Transverse colon (tissue), 4 donors: ENCODE measurements around the gene NUDT11. TPM values are rescaled to one million over a fixed set of nuclear protein-coding genes. Genes with fewer than 3 reads are reported as not detected.

ENCODE experiments used
- DNase-seq: peaks from one replicate; pipeline ENCODE4 v3.0.0-alpha.2; 2019
- H3K27ac ChIP-seq, 4 donors: fragments of 200-600 bp; sonication (generic); 2 replicates each; pipeline ENCODE4 v1.5.1; 2016 to 2018; ENCODE audit warnings: inconsistent platforms in 4 of 4
- H3K27me3 ChIP-seq: fragments of 200-600 bp; sonication (generic); 2 replicates; pipeline ENCODE4 v1.5.1; 2017; ENCODE audit warnings: inconsistent platforms
- H3K36me3 ChIP-seq, 4 donors: fragments of 200-600 bp; sonication (generic); 2 replicates each; pipeline ENCODE4 v1.5.1; 2017 to 2019; ENCODE audit warnings: inconsistent platforms in 4 of 4
- H3K4me1 ChIP-seq, 4 donors: fragments of 200-600 bp; sonication (generic); 2 replicates each; pipeline ENCODE4 v1.5.1; 2017 to 2020; ENCODE audit warnings: inconsistent platforms in 4 of 4
- H3K4me3 ChIP-seq, 4 donors: fragments of 200-600 bp; sonication (generic); 1 replicate in 1 of 4; 2 replicates in 3 of 4; pipeline versions ENCODE4 v1.5.1 to v1.6.1; 2017 to 2019; ENCODE audit warnings: inconsistent platforms in 4 of 4
- H3K9me3 ChIP-seq, 2 donors: fragments of 200-600 bp; sonication (generic); 2 replicates each; pipeline ENCODE4 v1.5.1; 2017 to 2019; ENCODE audit warnings: inconsistent platforms in 2 of 2
- CTCF ChIP-seq, 5 experiments: fragments of 200-600 bp in 3 of 5; fragments of 450-650 bp in 2 of 5; sonication (generic) in 3 of 5; IDR thresholded peaks; 1 replicate in 2 of 5; 2 replicates in 3 of 5; pipeline ENCODE4 v1.5.1; 2016 to 2017; ENCODE audit warnings: antibody characterized with exemption in 5 of 5, inconsistent platforms in 3 of 5, mild to moderate bottlenecking in 2 of 5, moderate library complexity in 1 of 5
- EP300 ChIP-seq: sonication (generic); formaldehyde crosslinking; IDR thresholded peaks from one replicate; pipeline ENCODE4 v1.6.1; 2017; ENCODE audit warnings: antibody characterized with exemption, low read depth
- POLR2A ChIP-seq: fragments of 450-650 bp; IDR thresholded peaks from one replicate; pipeline ENCODE4 v1.6.1; 2016; ENCODE audit warnings: antibody characterized with exemption, mild to moderate bottlenecking, moderate library complexity
- POLR2AphosphoS5 ChIP-seq, 3 donors: sonication (generic); formaldehyde crosslinking; IDR thresholded peaks; one replicate each; pipeline ENCODE4 v1.6.1; 2016; ENCODE audit warnings: antibody characterized with exemption in 3 of 3
- WGBS, 2 donors: methylation state at CpG; one replicate each; pipeline ENCODE4 v1.1.5; 2018; ENCODE audit warnings: low coverage in 1 of 2; 5-methylcytosine and 5-hydroxymethylcytosine counted together
- in situ Hi-C, 4 donors: fragments of 200-750 bp; cut with MboI; loops; one replicate each; pipeline versions ENCODE4 v1.15.0 to v1.15.1; 2017; ENCODE audit warnings: low sequenced_read_pairs in 3 of 4, low pct_ligation_motif_present in 1 of 4, low pct_unique_long_range_greater_than_20kb in 1 of 4
- intact Hi-C: fragments of 100-400 bp; cut with DNase I; formaldehyde crosslinking; loops from one replicate; pipeline ENCODE4 v1.15.1; 2023; ENCODE audit warnings: low total_unique reads
- total RNA-seq, 4 donors: library from RNA; depleted of rRNA; stranded (reverse); fragments of >200 nt; gene quantifications; one replicate each; pipeline ENCODE4 v1.1.0, GENCODE V29; 2016

NUDT11 gene
- total RNA-seq, 4 donors from 2014 or later, result 0.68 to 1.4 (median 0.80) TPM; not detected in 1

DNA sequence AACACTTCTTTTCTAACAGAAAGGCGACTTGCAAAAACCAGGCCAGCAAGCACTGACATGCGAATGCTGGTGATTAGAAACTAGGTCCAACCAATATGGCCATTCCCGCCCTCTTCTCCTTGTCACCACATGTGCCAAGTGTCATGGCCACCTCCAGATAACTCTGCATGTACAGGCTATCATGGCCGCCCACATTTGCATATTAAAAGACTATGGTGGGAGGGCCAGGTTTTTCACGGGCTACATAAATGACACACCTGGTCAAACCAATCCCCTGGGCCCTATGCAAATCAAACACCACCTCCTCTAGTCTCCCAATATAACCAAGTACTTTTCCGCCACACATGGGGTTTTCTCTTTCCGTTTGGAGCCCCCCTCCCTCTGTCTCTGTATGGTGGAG lies 40.1 kb downstream of the NUDT11 start:
- H3K27ac ChIP-seq, result no peak overlapping the region
- TF ChIP-seq POLR2A, result no peak
- TF ChIP-seq EP300, result no peak
- TF ChIP-seq POLR2AphosphoS5 (IDR thresholded peaks at IDR 0.05), result no peak
- no peak for TF ChIP-seq CTCF (IDR thresholded peaks at IDR 0.05)
- in situ Hi-C loops, result loop anchor here in 1 of 4 donors (25.0 kb wide), 1 partner anchor 319 kb away; no protein-coding TSS in a partner anchor
- no peaks in the 10 kb centered on the region for H3K27me3 ChIP-seq
- intact Hi-C loops, result no loop called here
- WGBS, 2 donors, result 74% methylated on average over 7 of the region's 7 CpGs; no CpG with 5 or more reads in 1 of the 2 donors
- no peak overlapping the region for H3K4me3 ChIP-seq
- DNase-seq, result no peak
- no peaks in the 10 kb centered on the region for H3K9me3 ChIP-seq
- no peaks in the 10 kb centered on the region for H3K4me1 ChIP-seq
- no peaks in the 10 kb centered on the region for H3K36me3 ChIP-seq

- no peak for TF ChIP-seq POLR2A
- TF ChIP-seq CTCF (IDR thresholded peaks at IDR 0.05), result no peak
- TF ChIP-seq POLR2AphosphoS5 (IDR thresholded peaks at IDR 0.05), result no peak
- Histone ChIP-seq H3K36me3 (no peaks in the 10 kb centered on the region), H3K4me1 (no peaks in the 10 kb centered on the region), H3K4me3 (no peak overlapping the region), H3K27me3 (no peaks in the 10 kb centered on the region), H3K9me3 (no peaks in the 10 kb centered on the region), H3K27ac (no peak overlapping the region)
- WGBS, 2 donors, result 43% methylated on average over 1 of the region's 1 CpG; no CpG with 5 or more reads in 1 of the 2 donors
- no peak for DNase-seq
- intact Hi-C loops, result no loop called here
- in situ Hi-C loops, result no loop called here
Measured at GRCh38 chrX:51440365-51440764, 56.0 kb downstream of the NUDT11 start.

Other genes starting within 250 kb of the NUDT11 start
- 1 to 10 TPM in 2 of 4 donors, not detected in 2; 1.3 to 1.5 TPM for gene NUDT10, start 163.8 kb downstream of the NUDT11 start, total RNA-seq
- gene CENPVL3, start 122.3 kb upstream of the NUDT11 start, total RNA-seq, result not detected
- not detected for gene CENPVL2, start 186.2 kb upstream of the NUDT11 start, total RNA-seq
- not detected for gene CENPVL1, start 213.9 kb upstream of the NUDT11 start, total RNA-seq
- gene GSPT2, start 246.8 kb upstream of the NUDT11 start, total RNA-seq, result 10 to 100 TPM in 1 of 4 donors, 1 to 10 TPM in 3; 2.6 to 10.1 (median 4.3) TPM